ENCODE data around the gene MRPL55.

MRPL55 gene

DNA sequence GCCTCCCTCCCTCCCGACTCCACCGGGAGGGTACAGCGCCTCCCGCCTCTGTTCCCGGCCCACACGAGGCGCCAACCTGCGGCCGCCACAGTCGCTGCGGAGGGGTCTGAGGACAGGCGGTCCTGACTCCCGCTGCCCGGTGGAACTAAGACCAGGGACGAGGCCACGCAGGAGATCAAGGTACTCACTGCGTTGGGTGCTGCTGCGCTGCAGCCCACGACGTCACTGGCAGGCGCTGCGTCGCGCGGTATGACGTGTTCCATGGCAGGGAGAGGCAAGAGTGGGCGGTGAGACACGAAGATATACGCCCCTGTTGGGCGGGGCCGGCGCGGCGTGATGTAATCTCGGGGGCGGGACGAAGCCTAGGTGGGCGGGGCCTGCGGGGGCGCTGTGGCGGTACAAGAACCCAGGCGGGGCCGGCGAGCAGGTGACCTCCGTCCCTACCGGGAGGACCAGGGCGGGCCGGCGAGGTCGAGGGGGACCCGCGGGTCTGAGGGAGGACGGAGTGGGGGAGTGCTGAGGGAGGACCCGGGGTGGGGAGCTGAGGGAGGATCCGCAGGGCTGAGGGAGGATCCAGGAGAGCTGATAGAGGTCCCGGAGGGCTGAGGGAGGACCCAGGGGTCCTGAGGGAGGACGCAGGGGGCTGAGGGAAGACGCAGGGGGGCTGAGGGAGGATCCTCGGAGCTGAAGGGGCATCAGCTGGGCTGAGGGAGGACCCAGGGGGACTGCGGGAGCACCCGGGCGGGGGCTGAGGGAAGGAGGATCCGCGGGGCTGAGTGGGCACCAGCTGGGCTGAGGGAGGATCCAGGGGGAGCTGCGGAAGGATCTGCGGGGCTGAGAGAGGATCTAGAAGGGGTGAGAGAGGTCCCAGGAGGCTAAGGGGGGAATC is at the start of gene MRPL55:
TSS of gene MRPL55 (minus strand) at position 227 of the 889 bp plus-strand sequence. CDS start 1,039 bp downstream, outside the sequence.
- peak; percentile 95 for TF ChIP-seq EGR1 (IDR thresholded peaks at IDR 0.05)
- no peak for TF ChIP-seq NFIC (IDR thresholded peaks at IDR 0.05)
- TF ChIP-seq TEAD4 (IDR thresholded peaks at IDR 0.05): no peak
- TF ChIP-seq YY1 (IDR thresholded peaks at IDR 0.05; ENCODE audit: low read depth): peak; percentile 67; the same call in 1 of the 2 replicates
- peak; percentile 100 for TF ChIP-seq CREB1 (IDR thresholded peaks at IDR 0.05; ENCODE audit: low read depth)
- peak; percentile 38; the same call in 1 of the 2 replicates for TF ChIP-seq CEBPB (IDR thresholded peaks at IDR 0.05)
- peak; percentile 41 for TF ChIP-seq TAF1 (IDR thresholded peaks at IDR 0.05; ENCODE audit: low read depth)
- TF ChIP-seq MAX (IDR thresholded peaks at IDR 0.05): peak; percentile 86
- TF ChIP-seq ZBTB7A (IDR thresholded peaks at IDR 0.05; ENCODE audit: low read depth): peak; percentile 89

GRCh38 chr1:228158151-228159007 is 49.3 kb upstream of the MRPL55 start:
- TF ChIP-seq CREB1 (IDR thresholded peaks at IDR 0.05; ENCODE audit: low read depth): no peak

DNA sequence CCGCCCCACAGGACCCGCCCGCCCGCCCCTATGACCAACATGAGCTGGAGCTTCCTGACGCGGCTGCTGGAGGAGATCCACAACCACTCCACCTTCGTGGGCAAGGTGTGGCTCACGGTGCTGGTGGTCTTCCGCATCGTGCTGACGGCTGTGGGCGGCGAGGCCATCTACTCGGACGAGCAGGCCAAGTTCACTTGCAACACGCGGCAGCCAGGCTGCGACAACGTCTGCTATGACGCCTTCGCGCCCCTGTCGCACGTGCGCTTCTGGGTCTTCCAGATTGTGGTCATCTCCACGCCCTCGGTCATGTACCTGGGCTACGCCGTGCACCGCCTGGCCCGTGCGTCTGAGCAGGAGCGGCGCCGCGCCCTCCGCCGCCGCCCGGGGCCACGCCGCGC is 48.6 kb upstream of the MRPL55 start:
- no peak for TF ChIP-seq TAF1 (IDR thresholded peaks at IDR 0.05; ENCODE audit: low read depth)
- TF ChIP-seq EP300 (IDR thresholded peaks at IDR 0.05; ENCODE audit: borderline replicate concordance): no peak
- no peak for TF ChIP-seq FOXM1 (IDR thresholded peaks at IDR 0.05; ENCODE audit: borderline replicate concordance, low read depth)
- TF ChIP-seq YY1 (IDR thresholded peaks at IDR 0.05; ENCODE audit: low read depth): no peak
- TF ChIP-seq EGR1 (IDR thresholded peaks at IDR 0.05): no peak
- no peak for TF ChIP-seq RAD21 (IDR thresholded peaks at IDR 0.05; ENCODE audit: low read depth)
- no peak for TF ChIP-seq CEBPB (IDR thresholded peaks at IDR 0.05)
- TF ChIP-seq ZBTB7A (IDR thresholded peaks at IDR 0.05; ENCODE audit: low read depth): no peak
- no peak for TF ChIP-seq REST (IDR thresholded peaks at IDR 0.05; ENCODE audit: low read depth)
- no peak for TF ChIP-seq TEAD4 (IDR thresholded peaks at IDR 0.05)
- TF ChIP-seq, protein P1, sequence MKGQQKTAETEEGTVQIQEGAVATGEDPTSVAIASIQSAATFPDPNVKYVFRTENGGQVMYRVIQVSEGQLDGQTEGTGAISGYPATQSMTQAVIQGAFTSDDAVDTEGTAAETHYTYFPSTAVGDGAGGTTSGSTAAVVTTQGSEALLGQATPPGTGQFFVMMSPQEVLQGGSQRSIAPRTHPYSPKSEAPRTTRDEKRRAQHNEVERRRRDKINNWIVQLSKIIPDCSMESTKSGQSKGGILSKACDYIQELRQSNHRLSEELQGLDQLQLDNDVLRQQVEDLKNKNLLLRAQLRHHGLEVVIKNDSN (IDR thresholded peaks at IDR 0.05): no peak
- TF ChIP-seq NFIC (IDR thresholded peaks at IDR 0.05): no peak
- no peak for TF ChIP-seq TCF12 (IDR thresholded peaks at IDR 0.05; ENCODE audit: low read depth)

GRCh38 chr1:228156941-228157728 is 48.0 kb upstream of the MRPL55 start:
- TF ChIP-seq EGR1 (IDR thresholded peaks at IDR 0.05): no peak

- TF ChIP-seq YY1 (IDR thresholded peaks at IDR 0.05; ENCODE audit: low read depth) (no peak), RAD21 (IDR thresholded peaks at IDR 0.05; ENCODE audit: low read depth) (no peak), FOXM1 (IDR thresholded peaks at IDR 0.05; ENCODE audit: borderline replicate concordance, low read depth) (no peak), CEBPB (IDR thresholded peaks at IDR 0.05) (no peak), REST (IDR thresholded peaks at IDR 0.05; ENCODE audit: low read depth) (no peak), CREB1 (IDR thresholded peaks at IDR 0.05; ENCODE audit: low read depth) (no peak), TCF12 (IDR thresholded peaks at IDR 0.05; ENCODE audit: low read depth) (no peak), EP300 (IDR thresholded peaks at IDR 0.05; ENCODE audit: borderline replicate concordance) (no peak), EGR1 (IDR thresholded peaks at IDR 0.05) (no peak), ZBTB7A (IDR thresholded peaks at IDR 0.05; ENCODE audit: low read depth) (no peak), TEAD4 (IDR thresholded peaks at IDR 0.05) (no peak), MAX (IDR thresholded peaks at IDR 0.05) (no peak), NFIC (IDR thresholded peaks at IDR 0.05) (no peak), TAF1 (IDR thresholded peaks at IDR 0.05; ENCODE audit: low read depth) (no peak)
- TF ChIP-seq, protein P1 (IDR thresholded peaks at IDR 0.05): no peak
Observed at GRCh38 chr1:228156515-228156881, 47.4 kb upstream of the MRPL55 start.
